ENCODE measurements around the gene HEATR5A.
"Not testable (repeated sequence)": the region's sequence is repeated elsewhere in the genome, so short reads cannot be mapped to it uniquely, and the experiment has no call there.

HEATR5A gene

GRCh38 chr14:31243860-31244259 lies 176.5 kb downstream of the HEATR5A start:
- no peak for DNase-seq (ENCODE audit: low read depth)

GRCh38 chr14:31242161-31242940 lies 178.0 kb downstream of the HEATR5A start:
- not testable (repeated sequence) for H3K4me3 ChIP-seq (ENCODE audit: low read depth, low read length); DNase-seq (ENCODE audit: low read depth)

More at GRCh38 chr14:31243860-31244259, 176.5 kb downstream of the HEATR5A start:
- no peak overlapping the region for H3K4me3 ChIP-seq (ENCODE audit: low read depth, low read length)
